ENCODE results near the gene TCTN2.

Gene TCTN2

DNA sequence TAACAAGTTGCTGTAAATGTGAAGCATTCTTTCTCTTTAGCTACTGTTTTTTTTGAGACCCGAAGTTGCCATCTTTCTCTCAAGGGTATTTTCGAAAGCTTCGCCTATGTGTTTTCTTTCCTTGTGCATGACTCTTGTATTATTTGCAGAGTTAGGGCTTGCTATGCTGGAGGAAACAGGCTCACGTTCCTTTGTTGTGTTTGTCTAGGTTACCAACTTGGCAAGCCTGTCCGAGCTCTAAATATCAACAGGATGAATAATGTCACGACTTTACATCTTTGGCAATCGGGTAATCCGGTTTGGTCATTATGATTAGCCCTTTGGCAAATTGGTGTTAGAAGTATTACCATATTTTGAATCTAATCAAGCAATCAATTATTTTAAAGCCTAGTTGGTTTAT lies 25.3 kb downstream of the TCTN2 start:
- Histone ChIP-seq H3K4me3 (replicated peaks; ENCODE audit: insufficient read depth, low read length) (no peak overlapping the region), H3K27ac (replicated peaks) (no peak overlapping the region), H3K27me3 (ENCODE audit: insufficient read depth, poor library complexity, severe bottlenecking) (no peaks in the 10 kb centered on the region)
- TF ChIP-seq, protein P1, sequence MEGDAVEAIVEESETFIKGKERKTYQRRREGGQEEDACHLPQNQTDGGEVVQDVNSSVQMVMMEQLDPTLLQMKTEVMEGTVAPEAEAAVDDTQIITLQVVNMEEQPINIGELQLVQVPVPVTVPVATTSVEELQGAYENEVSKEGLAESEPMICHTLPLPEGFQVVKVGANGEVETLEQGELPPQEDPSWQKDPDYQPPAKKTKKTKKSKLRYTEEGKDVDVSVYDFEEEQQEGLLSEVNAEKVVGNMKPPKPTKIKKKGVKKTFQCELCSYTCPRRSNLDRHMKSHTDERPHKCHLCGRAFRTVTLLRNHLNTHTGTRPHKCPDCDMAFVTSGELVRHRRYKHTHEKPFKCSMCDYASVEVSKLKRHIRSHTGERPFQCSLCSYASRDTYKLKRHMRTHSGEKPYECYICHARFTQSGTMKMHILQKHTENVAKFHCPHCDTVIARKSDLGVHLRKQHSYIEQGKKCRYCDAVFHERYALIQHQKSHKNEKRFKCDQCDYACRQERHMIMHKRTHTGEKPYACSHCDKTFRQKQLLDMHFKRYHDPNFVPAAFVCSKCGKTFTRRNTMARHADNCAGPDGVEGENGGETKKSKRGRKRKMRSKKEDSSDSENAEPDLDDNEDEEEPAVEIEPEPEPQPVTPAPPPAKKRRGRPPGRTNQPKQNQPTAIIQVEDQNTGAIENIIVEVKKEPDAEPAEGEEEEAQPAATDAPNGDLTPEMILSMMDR (IDR thresholded peaks at IDR 0.05; ENCODE audit: insufficient read depth, low read length), result no peak
- TF ChIP-seq GABPA (IDR thresholded peaks at IDR 0.05; ENCODE audit: low read depth) (no peak), POLR2AphosphoS5 (IDR thresholded peaks at IDR 0.05; ENCODE audit: low read depth) (no peak), SPI1 (IDR thresholded peaks at IDR 0.05; ENCODE audit: borderline replicate concordance, low read depth) (no peak)
- TF ChIP-seq, protein P2, sequence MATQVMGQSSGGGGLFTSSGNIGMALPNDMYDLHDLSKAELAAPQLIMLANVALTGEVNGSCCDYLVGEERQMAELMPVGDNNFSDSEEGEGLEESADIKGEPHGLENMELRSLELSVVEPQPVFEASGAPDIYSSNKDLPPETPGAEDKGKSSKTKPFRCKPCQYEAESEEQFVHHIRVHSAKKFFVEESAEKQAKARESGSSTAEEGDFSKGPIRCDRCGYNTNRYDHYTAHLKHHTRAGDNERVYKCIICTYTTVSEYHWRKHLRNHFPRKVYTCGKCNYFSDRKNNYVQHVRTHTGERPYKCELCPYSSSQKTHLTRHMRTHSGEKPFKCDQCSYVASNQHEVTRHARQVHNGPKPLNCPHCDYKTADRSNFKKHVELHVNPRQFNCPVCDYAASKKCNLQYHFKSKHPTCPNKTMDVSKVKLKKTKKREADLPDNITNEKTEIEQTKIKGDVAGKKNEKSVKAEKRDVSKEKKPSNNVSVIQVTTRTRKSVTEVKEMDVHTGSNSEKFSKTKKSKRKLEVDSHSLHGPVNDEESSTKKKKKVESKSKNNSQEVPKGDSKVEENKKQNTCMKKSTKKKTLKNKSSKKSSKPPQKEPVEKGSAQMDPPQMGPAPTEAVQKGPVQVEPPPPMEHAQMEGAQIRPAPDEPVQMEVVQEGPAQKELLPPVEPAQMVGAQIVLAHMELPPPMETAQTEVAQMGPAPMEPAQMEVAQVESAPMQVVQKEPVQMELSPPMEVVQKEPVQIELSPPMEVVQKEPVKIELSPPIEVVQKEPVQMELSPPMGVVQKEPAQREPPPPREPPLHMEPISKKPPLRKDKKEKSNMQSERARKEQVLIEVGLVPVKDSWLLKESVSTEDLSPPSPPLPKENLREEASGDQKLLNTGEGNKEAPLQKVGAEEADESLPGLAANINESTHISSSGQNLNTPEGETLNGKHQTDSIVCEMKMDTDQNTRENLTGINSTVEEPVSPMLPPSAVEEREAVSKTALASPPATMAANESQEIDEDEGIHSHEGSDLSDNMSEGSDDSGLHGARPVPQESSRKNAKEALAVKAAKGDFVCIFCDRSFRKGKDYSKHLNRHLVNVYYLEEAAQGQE (IDR thresholded peaks at IDR 0.05; ENCODE audit: insufficient replicate concordance, low read depth), result no peak
- DNase-seq (ENCODE audit: low read depth in 1 of 2, low spot score in 1 of 2), result no peak

DNA sequence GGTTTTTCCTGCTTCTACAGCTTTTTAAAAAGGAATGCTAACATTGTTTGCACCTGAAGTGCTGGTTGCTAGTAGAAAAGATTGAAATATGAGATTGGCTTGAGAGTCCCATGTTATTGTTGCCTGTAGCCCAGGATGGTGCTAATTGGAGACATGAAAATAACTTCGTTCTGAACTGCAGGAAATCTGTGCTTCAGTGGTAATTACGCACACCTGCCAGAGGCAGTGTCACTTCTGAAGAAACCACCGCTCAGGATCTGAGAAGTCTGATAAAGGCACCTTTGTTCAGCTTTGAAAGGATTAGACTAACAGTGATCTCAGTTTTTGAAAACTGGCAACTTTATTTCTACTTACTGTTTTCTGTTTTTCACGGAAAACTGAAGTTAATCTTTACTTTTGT lies 25.7 kb downstream of the TCTN2 start:
- no peak overlapping the region for H3K27ac ChIP-seq (replicated peaks)
- H3K4me3 ChIP-seq (replicated peaks; ENCODE audit: insufficient read depth, low read length), result no peak overlapping the region
- TF ChIP-seq SPI1 (IDR thresholded peaks at IDR 0.05; ENCODE audit: borderline replicate concordance, low read depth) (no peak), POLR2AphosphoS5 (IDR thresholded peaks at IDR 0.05; ENCODE audit: low read depth) (no peak), GABPA (IDR thresholded peaks at IDR 0.05; ENCODE audit: low read depth) (no peak)
- TF ChIP-seq, protein P2 (IDR thresholded peaks at IDR 0.05; ENCODE audit: insufficient replicate concordance, low read depth), result no peak
- TF ChIP-seq, protein P1 (IDR thresholded peaks at IDR 0.05; ENCODE audit: insufficient read depth, low read length), result no peak
- no peaks in the 10 kb centered on the region for H3K27me3 ChIP-seq (ENCODE audit: insufficient read depth, poor library complexity, severe bottlenecking)
- DNase-seq (ENCODE audit: low read depth in 1 of 2, low spot score in 1 of 2), result no peak

DNA sequence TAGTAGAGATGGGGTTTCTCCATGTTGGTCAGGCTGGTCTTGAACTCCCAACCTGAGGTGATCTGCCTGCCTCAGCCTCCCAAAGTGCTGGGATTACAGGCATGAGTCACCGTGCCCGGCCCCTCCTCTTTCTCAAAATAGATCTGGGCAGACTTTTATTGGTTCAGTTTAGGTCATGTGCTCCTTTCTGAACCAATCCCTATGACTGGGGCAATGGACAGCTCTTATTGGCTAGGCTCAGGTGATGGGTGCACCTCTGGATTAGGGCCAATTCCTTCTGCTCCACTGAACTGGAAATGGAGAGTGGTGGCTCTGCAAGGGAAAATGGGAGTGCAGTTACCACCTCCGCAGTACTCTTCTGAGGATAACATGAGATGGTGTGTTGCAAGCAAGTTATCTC lies 35.0 kb downstream of the TCTN2 start:
- H3K27ac ChIP-seq (replicated peaks), result no peak overlapping the region
- no peaks in the 10 kb centered on the region for H3K27me3 ChIP-seq (ENCODE audit: insufficient read depth, poor library complexity, severe bottlenecking)
- TF ChIP-seq, protein P2 (IDR thresholded peaks at IDR 0.05; ENCODE audit: insufficient replicate concordance, low read depth), result no peak
- no peak for TF ChIP-seq POLR2AphosphoS5 (IDR thresholded peaks at IDR 0.05; ENCODE audit: low read depth)
- TF ChIP-seq SPI1 (IDR thresholded peaks at IDR 0.05; ENCODE audit: borderline replicate concordance, low read depth), result no peak
- TF ChIP-seq GABPA (IDR thresholded peaks at IDR 0.05; ENCODE audit: low read depth), result no peak
- TF ChIP-seq, protein P1 (IDR thresholded peaks at IDR 0.05; ENCODE audit: insufficient read depth, low read length), result no peak
- no peak overlapping the region for H3K4me3 ChIP-seq (replicated peaks; ENCODE audit: insufficient read depth, low read length)
- no peak for DNase-seq (ENCODE audit: low read depth in 1 of 2, low spot score in 1 of 2)

All from HL-60 (cell line).